ENCODE results near the gene TRAFD1.
"Not testable (repeated sequence)": the region's sequence is repeated elsewhere in the genome, so short reads cannot be mapped to it uniquely, and the experiment has no call there.

The TRAFD1 gene

GRCh38 chr12:112158461-112159145 is 33.2 kb downstream of the TRAFD1 start:
- DNase-seq (ENCODE audit: low spot score), result not testable (repeated sequence)

- no peak for DNase-seq (ENCODE audit: low spot score)
These were observed 33.8 kb downstream of the TRAFD1 start for GRCh38 chr12:112159146-112159541.

- DNase-seq (ENCODE audit: low spot score), result no peak
These were observed 35.3 kb downstream of the TRAFD1 start for GRCh38 chr12:112160611-112161010.

GRCh38 chr12:112161711-112162110 is 36.4 kb downstream of the TRAFD1 start:
- DNase-seq (ENCODE audit: low spot score), result no peak

- no peak for DNase-seq (ENCODE audit: low spot score)
These were observed 37.0 kb downstream of the TRAFD1 start for GRCh38 chr12:112162241-112162790.

- no peak for DNase-seq (ENCODE audit: low spot score)
These were observed 37.7 kb downstream of the TRAFD1 start for GRCh38 chr12:112163056-112163455.

- DNase-seq (ENCODE audit: low spot score), result no peak
These were observed 38.2 kb downstream of the TRAFD1 start for GRCh38 chr12:112163471-112163991.

- DNase-seq (ENCODE audit: low spot score), result no peak
These were observed 38.8 kb downstream of the TRAFD1 start for GRCh38 chr12:112164011-112164660.

- DNase-seq (ENCODE audit: low spot score), result no peak
These were observed 40.3 kb downstream of the TRAFD1 start for GRCh38 chr12:112165624-112166023.

GRCh38 chr12:112166051-112167015 is 41.0 kb downstream of the TRAFD1 start:
- no peak for DNase-seq (ENCODE audit: low spot score)

- no peak for DNase-seq (ENCODE audit: low spot score)
These were observed 41.7 kb downstream of the TRAFD1 start for GRCh38 chr12:112167031-112167461.

- no peak for DNase-seq (ENCODE audit: low spot score)
These were observed 42.6 kb downstream of the TRAFD1 start for GRCh38 chr12:112167718-112168525.

GRCh38 chr12:112168561-112168971 is 43.2 kb downstream of the TRAFD1 start:
- DNase-seq (ENCODE audit: low spot score), result no peak

- no peak for DNase-seq (ENCODE audit: low spot score)
These were observed 44.0 kb downstream of the TRAFD1 start for GRCh38 chr12:112169161-112169872.

- no peak for DNase-seq (ENCODE audit: low spot score)
These were observed 44.6 kb downstream of the TRAFD1 start for GRCh38 chr12:112169966-112170365.

- DNase-seq (ENCODE audit: low spot score), result no peak
These were observed 45.0 kb downstream of the TRAFD1 start for GRCh38 chr12:112170376-112170775.

GRCh38 chr12:112170971-112171596 is 45.7 kb downstream of the TRAFD1 start:
- DNase-seq (ENCODE audit: low spot score), result no peak

- DNase-seq (ENCODE audit: low spot score), result no peak
These were observed 47.4 kb downstream of the TRAFD1 start for GRCh38 chr12:112172556-112173324.

All from pons (tissue), 1 donor.